ENCODE measurements around the gene CDH8.

- no peak for TF ChIP-seq CTCF (IDR thresholded peaks at IDR 0.05; ENCODE audit: borderline replicate concordance, extremely low read depth, low read length, poor library complexity, severe bottlenecking)
- TF ChIP-seq EZH2 (IDR thresholded peaks at IDR 0.05; ENCODE audit: borderline replicate concordance, low read depth, low read length, severe bottlenecking), result no peak
Measured at GRCh38 chr16:61617219-61617783, 418.9 kb downstream of the CDH8 start.

Measured in DND-41 (cell line).